ENCODE results near the gene MRPL33. TPM values are rescaled to one million over a fixed set of nuclear protein-coding genes. Genes with fewer than 3 reads are reported as not detected.

Gene MRPL33
- 38.6 and 56.4 TPM in 2 replicates for total RNA-seq

- DNase-seq (ENCODE audit: low read depth in 2 of 2) = peak; percentile 67 to 90
Measured at GRCh38 chr2:27771548-27772335, at the start of gene MRPL33. Gene MRPL33 (plus strand): TSS chr2:27771719. CDS start chr2:27771778, 59 bp downstream.

GRCh38 chr2:27721884-27722485, 49.5 kb upstream of the MRPL33 start:
- DNase-seq (ENCODE audit: low read depth in 2 of 2) = no peak

- DNase-seq (ENCODE audit: low read depth in 2 of 2) = peak in 1 of 2 donors; percentile 74
Measured at GRCh38 chr2:27723372-27724144, 48.0 kb upstream of the MRPL33 start.

GRCh38 chr2:27724191-27724590, 47.3 kb upstream of the MRPL33 start:
- DNase-seq (ENCODE audit: low read depth in 2 of 2) = no peak

- peak; percentile 55 to 66 for DNase-seq (ENCODE audit: low read depth in 2 of 2)
Measured at GRCh38 chr2:27724905-27725701, 46.4 kb upstream of the MRPL33 start.

- peak in 1 of 2 donors; percentile 73 for DNase-seq (ENCODE audit: low read depth in 2 of 2)
Measured at GRCh38 chr2:27727257-27727656, 44.3 kb upstream of the MRPL33 start.

- no peak for DNase-seq (ENCODE audit: low read depth in 2 of 2)
Measured at GRCh38 chr2:27728081-27728858, 43.2 kb upstream of the MRPL33 start.

- no peak for DNase-seq (ENCODE audit: low read depth in 2 of 2)
Measured at GRCh38 chr2:27729198-27729597, 42.3 kb upstream of the MRPL33 start.

- DNase-seq (ENCODE audit: low read depth in 2 of 2) = no peak
Measured at GRCh38 chr2:27729614-27730013, 41.9 kb upstream of the MRPL33 start.

- peak in 1 of 2 donors; percentile 9 for DNase-seq (ENCODE audit: low read depth in 2 of 2)
Measured at GRCh38 chr2:27730261-27730662, 41.3 kb upstream of the MRPL33 start.

- no peak for DNase-seq (ENCODE audit: low read depth in 2 of 2)
Measured at GRCh38 chr2:27730980-27731691, 40.4 kb upstream of the MRPL33 start.

- DNase-seq (ENCODE audit: low read depth in 2 of 2) = no peak
Measured at GRCh38 chr2:27734305-27734704, 37.2 kb upstream of the MRPL33 start.

GRCh38 chr2:27735263-27735904, 36.1 kb upstream of the MRPL33 start:
- peak in 1 of 2 donors; percentile 45 for DNase-seq (ENCODE audit: low read depth in 2 of 2)

GRCh38 chr2:27736031-27736889, 35.3 kb upstream of the MRPL33 start:
- no peak for DNase-seq (ENCODE audit: low read depth in 2 of 2)

- DNase-seq (ENCODE audit: low read depth in 2 of 2) = no peak
Measured at GRCh38 chr2:27736890-27737204, 34.7 kb upstream of the MRPL33 start.

GRCh38 chr2:27737676-27738348, 33.7 kb upstream of the MRPL33 start:
- DNase-seq (ENCODE audit: low read depth in 2 of 2) = peak; percentile 69 to 76

GRCh38 chr2:27738349-27739057, 33.0 kb upstream of the MRPL33 start:
- no peak for DNase-seq (ENCODE audit: low read depth in 2 of 2)

GRCh38 chr2:27739058-27739373, 32.5 kb upstream of the MRPL33 start:
- no peak for DNase-seq (ENCODE audit: low read depth in 2 of 2)

Data from dermis microvascular lymphatic vessel endothelial cell (primary cell).